PC-9 (cell line): Measurements from ENCODE around the gene PPHLN1.

ENCODE experiments used
- EZH2 ChIP-seq: fragments of 200-600 bp; sonication (generic); IDR thresholded peaks from 2 replicates; pipeline ENCODE4 v1.8.0; 2017; ENCODE audit warnings: antibody characterized with exemption, low read depth
- TF ChIP-seq, protein P1 (sequence below): fragments of 200-600 bp; sonication (generic); conservative IDR thresholded peaks from 2 replicates; pipeline ENCODE4 v1.6.1; 2017; ENCODE audit warnings: mixed run types, antibody characterized with exemption, mild to moderate bottlenecking, moderate library complexity

DNA sequence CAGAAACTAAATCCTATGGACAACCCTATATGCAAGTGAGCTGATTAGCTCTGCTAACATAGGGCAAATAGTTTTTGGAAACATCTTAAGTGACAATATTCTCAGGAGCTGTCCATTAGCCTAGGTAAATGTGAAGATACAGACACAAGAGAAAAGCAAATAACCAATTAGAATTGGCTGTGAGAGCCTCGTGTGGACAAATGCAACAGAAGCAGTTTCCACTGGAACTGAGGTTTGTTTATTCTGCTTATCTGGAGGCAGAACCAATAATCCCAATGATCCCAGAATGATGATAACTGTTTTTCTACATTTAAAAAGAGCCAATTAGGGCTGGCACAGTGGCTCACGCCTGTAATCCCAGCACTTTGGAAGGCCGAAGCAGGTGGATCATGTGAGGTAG lies 44.7 kb upstream of the PPHLN1 start:
- no peak for TF ChIP-seq EZH2
- TF ChIP-seq, protein P1, sequence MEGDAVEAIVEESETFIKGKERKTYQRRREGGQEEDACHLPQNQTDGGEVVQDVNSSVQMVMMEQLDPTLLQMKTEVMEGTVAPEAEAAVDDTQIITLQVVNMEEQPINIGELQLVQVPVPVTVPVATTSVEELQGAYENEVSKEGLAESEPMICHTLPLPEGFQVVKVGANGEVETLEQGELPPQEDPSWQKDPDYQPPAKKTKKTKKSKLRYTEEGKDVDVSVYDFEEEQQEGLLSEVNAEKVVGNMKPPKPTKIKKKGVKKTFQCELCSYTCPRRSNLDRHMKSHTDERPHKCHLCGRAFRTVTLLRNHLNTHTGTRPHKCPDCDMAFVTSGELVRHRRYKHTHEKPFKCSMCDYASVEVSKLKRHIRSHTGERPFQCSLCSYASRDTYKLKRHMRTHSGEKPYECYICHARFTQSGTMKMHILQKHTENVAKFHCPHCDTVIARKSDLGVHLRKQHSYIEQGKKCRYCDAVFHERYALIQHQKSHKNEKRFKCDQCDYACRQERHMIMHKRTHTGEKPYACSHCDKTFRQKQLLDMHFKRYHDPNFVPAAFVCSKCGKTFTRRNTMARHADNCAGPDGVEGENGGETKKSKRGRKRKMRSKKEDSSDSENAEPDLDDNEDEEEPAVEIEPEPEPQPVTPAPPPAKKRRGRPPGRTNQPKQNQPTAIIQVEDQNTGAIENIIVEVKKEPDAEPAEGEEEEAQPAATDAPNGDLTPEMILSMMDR: no peak
